ENCODE data around the gene MMP20. TPM values are rescaled to one million over a fixed set of nuclear protein-coding genes. Genes with fewer than 3 reads are reported as not detected.

Gene MMP20
- polyA plus RNA-seq, 2 of the 4 experiments (the other 2 are of a cell fraction), result not detected

DNA sequence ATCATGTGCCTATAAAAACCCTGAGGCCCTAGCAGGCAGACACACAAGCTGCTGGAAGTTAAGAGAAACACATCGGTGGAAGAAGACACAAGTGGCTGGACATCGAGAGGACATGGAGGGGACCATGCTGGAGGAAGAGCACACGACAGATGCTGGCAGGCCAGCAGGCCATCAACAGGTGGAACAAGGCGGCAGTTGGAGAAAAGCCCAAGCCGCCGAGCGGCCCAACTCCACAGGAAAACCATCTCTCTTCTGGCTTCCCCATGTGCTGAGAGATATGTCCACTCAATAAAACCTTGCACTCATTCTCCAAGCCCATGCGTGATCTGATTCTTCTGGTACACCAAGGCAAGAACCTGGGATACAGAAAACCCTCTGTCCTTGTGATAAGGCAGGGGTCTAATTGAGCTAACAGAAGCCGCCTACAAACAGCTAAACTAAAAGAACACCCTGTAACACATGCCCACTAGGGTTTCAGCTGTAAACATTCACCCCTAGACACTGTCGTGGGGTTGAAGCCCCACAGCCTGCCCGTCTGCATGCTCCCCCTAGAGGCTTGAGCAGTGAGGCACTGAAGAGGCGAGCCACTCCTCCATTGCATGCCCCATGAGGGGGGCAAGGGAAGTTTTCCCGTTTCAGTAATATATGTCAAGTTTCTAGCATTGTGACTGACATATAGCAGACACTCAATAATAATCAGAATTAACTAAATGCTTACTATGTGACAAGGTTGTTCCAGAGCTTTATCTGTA, 39.0 kb upstream of the MMP20 start:
- DNase-seq (ENCODE audit: low read depth in 1 of 2, low spot score in 1 of 2), result peak in 1 of 2 experiments; percentile 16
- no peak overlapping the region for H3K4me2 ChIP-seq
- no peaks in the 10 kb centered on the region for H3K4me1 ChIP-seq
- WGBS (ENCODE audit: missing lambda C conversion rate), result 72% methylated on average over 13 of the region's 13 CpGs
- no peak overlapping the region for H3K27ac ChIP-seq
- ATAC-seq, result peak in 1 of 2 experiments; percentile 86; a peak in 3 of 6 replicates
- H3K9me3 ChIP-seq, result no peaks in the 10 kb centered on the region
- CTCF ChIA-PET, result interaction anchor here (0.6 to 3.5 kb wide), 3 partner anchors 51 to 1233 kb away, joined by 5 to 29 read pairs (median 6); no protein-coding TSS in a partner anchor
- TF ChIP-seq, protein P1, sequence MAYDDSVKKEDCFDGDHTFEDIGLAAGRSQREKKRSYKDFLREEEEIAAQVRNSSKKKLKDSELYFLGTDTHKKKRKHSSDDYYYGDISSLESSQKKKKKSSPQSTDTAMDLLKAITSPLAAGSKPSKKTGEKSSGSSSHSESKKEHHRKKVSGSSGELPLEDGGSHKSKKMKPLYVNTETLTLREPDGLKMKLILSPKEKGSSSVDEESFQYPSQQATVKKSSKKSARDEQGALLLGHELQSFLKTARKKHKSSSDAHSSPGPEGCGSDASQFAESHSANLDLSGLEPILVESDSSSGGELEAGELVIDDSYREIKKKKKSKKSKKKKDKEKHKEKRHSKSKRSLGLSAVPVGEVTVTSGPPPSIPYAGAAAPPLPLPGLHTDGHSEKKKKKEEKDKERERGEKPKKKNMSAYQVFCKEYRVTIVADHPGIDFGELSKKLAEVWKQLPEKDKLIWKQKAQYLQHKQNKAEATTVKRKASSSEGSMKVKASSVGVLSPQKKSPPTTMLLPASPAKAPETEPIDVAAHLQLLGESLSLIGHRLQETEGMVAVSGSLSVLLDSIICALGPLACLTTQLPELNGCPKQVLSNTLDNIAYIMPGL (CRISPR knock-in tag; IDR thresholded peaks at IDR 0.05; ENCODE audit: borderline replicate concordance), result no peak
- TF ChIP-seq SMC3 (IDR thresholded peaks at IDR 0.05) (0 out of 3 replicates have a peak, but pooled peaks have one; percentile 13), ZFP36 (IDR thresholded peaks at IDR 0.05; ENCODE audit: borderline replicate concordance, partially characterized antibody) (no peak), HOXB5 (CRISPR knock-in tag; IDR thresholded peaks at IDR 0.05) (no peak), PHF8 (IDR thresholded peaks at IDR 0.05; ENCODE audit: borderline replicate concordance, low read depth) (no peak), RAD21 (conservative IDR thresholded peaks at IDR 0.05 in 1 of 2, IDR thresholded peaks at IDR 0.05 in 1 of 2) (peak in 1 of 2 experiments; percentile 32; a peak in 2 of 5 replicates)
- TF ChIP-seq, protein P2, sequence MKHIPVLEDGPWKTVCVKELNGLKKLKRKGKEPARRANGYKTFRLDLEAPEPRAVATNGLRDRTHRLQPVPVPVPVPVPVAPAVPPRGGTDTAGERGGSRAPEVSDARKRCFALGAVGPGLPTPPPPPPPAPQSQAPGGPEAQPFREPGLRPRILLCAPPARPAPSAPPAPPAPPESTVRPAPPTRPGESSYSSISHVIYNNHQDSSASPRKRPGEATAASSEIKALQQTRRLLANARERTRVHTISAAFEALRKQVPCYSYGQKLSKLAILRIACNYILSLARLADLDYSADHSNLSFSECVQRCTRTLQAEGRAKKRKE (CRISPR knock-in tag; IDR thresholded peaks at IDR 0.05; ENCODE audit: low read depth), result no peak
- TF ChIP-seq, protein P3, sequence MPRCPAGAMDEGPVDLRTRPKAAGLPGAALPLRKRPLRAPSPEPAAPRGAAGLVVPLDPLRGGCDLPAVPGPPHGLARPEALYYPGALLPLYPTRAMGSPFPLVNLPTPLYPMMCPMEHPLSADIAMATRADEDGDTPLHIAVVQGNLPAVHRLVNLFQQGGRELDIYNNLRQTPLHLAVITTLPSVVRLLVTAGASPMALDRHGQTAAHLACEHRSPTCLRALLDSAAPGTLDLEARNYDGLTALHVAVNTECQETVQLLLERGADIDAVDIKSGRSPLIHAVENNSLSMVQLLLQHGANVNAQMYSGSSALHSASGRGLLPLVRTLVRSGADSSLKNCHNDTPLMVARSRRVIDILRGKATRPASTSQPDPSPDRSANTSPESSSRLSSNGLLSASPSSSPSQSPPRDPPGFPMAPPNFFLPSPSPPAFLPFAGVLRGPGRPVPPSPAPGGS (IDR thresholded peaks at IDR 0.05), result no peak
- TF ChIP-seq, protein P4, sequence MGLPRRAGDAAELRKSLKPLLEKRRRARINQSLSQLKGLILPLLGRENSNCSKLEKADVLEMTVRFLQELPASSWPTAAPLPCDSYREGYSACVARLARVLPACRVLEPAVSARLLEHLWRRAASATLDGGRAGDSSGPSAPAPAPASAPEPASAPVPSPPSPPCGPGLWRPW (IDR thresholded peaks at IDR 0.05), result no peak
- no peak for FAIRE-seq
- H3K4me3 ChIP-seq, result no peak overlapping the region
- POLR2A ChIA-PET, result no interaction called here

DNA sequence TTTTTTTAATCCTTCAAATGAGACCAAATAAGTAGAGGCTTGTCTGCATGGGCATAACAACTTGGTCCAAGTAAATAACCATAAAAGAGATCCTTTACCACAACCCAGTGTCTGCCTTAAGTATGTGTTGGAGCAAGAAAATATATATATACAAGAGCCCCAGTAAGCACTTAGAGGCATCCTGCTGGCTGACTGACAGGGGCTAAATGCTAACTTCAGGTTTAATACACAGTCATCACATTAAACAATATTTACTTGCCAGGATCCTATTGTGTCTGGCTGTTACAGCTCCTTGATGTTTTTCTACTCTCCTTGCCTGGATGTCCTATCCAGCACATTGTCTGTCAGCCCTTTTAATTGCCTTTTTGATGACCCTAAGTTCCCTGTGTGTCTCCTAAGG, 37.5 kb upstream of the MMP20 start:
- ATAC-seq (no peak), DNase-seq (ENCODE audit: low read depth in 1 of 2, low spot score in 1 of 2) (no peak), FAIRE-seq (no peak)
- H3K27ac ChIP-seq, result no peak overlapping the region
- H3K4me1 ChIP-seq, result no peaks in the 10 kb centered on the region
- ChIA-PET POLR2A (no interaction called here), CTCF (no interaction called here)
- no peak overlapping the region for H3K4me3 ChIP-seq
- H3K9me3 ChIP-seq, result no peaks in the 10 kb centered on the region
- TF ChIP-seq SREBF2 (IDR thresholded peaks at IDR 0.05) (no peak), CHD4 (IDR thresholded peaks at IDR 0.05; ENCODE audit: borderline replicate concordance) (no peak), CBX2 (IDR thresholded peaks at IDR 0.05; ENCODE audit: borderline replicate concordance, low read depth) (no peak), ZFP36 (IDR thresholded peaks at IDR 0.05; ENCODE audit: borderline replicate concordance, partially characterized antibody) (no peak), KDM1A (IDR thresholded peaks at IDR 0.05; ENCODE audit: low read depth) (no peak), TFCP2L1 (CRISPR knock-in tag; IDR thresholded peaks at IDR 0.05) (no peak), POLR2AphosphoS2 (conservative IDR thresholded peaks at IDR 0.05; ENCODE audit: low read length) (no peak), JUN (IDR thresholded peaks at IDR 0.05) (no peak), EHF (CRISPR knock-in tag; IDR thresholded peaks at IDR 0.05) (no peak), EP300 (IDR thresholded peaks at IDR 0.05) (no peak), NR3C1 (IDR thresholded peaks at IDR 0.05) (no peak), CEBPB (IDR thresholded peaks at IDR 0.05) (no peak), RFX5 (IDR thresholded peaks at IDR 0.05) (no peak), ESRRA (IDR thresholded peaks at IDR 0.05; ENCODE audit: borderline replicate concordance, low read length) (no peak), MAZ (IDR thresholded peaks at IDR 0.05; ENCODE audit: borderline replicate concordance, low read depth, low read length) (no peak), HOXA7 (CRISPR knock-in tag; IDR thresholded peaks at IDR 0.05) (no peak), JUNB (IDR thresholded peaks at IDR 0.05) (no peak), ZC3H11A (IDR thresholded peaks at IDR 0.05) (no peak)
- TF ChIP-seq, protein P5, sequence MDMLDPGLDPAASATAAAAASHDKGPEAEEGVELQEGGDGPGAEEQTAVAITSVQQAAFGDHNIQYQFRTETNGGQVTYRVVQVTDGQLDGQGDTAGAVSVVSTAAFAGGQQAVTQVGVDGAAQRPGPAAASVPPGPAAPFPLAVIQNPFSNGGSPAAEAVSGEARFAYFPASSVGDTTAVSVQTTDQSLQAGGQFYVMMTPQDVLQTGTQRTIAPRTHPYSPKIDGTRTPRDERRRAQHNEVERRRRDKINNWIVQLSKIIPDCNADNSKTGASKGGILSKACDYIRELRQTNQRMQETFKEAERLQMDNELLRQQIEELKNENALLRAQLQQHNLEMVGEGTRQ (IDR thresholded peaks at IDR 0.05), result no peak
- TF ChIP-seq, protein P6, sequence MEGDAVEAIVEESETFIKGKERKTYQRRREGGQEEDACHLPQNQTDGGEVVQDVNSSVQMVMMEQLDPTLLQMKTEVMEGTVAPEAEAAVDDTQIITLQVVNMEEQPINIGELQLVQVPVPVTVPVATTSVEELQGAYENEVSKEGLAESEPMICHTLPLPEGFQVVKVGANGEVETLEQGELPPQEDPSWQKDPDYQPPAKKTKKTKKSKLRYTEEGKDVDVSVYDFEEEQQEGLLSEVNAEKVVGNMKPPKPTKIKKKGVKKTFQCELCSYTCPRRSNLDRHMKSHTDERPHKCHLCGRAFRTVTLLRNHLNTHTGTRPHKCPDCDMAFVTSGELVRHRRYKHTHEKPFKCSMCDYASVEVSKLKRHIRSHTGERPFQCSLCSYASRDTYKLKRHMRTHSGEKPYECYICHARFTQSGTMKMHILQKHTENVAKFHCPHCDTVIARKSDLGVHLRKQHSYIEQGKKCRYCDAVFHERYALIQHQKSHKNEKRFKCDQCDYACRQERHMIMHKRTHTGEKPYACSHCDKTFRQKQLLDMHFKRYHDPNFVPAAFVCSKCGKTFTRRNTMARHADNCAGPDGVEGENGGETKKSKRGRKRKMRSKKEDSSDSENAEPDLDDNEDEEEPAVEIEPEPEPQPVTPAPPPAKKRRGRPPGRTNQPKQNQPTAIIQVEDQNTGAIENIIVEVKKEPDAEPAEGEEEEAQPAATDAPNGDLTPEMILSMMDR (IDR thresholded peaks at IDR 0.05), result no peak
- no peak overlapping the region for H3K4me2 ChIP-seq

Data from A549 (cell line).